ENCODE measurements around the gene WFS1. TPM values are rescaled to one million over a fixed set of nuclear protein-coding genes. Genes with fewer than 3 reads are reported as not detected.

Gene WFS1
- total RNA-seq, 4 donors from 2014 or later, result 95.7 to 137 (median 101) TPM

GRCh38 chr4:6253111-6253510, 16.5 kb upstream of the WFS1 start:
- Histone ChIP-seq H3K4me3 (no peak overlapping the region), H3K27me3 (peaks cover 30% of the 10 kb centered on the region), H3K27ac (no peak overlapping the region), H3K4me1 (no peaks in the 10 kb centered on the region), H3K36me3 (no peaks in the 10 kb centered on the region), H3K9me3 (no peaks in the 10 kb centered on the region)
- WGBS, 2 donors (ENCODE audit: low coverage in 1 of 2), result 83 to 100% methylated on average over 1 to 4 of the region's 6 CpGs
- TF ChIP-seq EP300 (IDR thresholded peaks at IDR 0.05) (no peak), POLR2AphosphoS5 (IDR thresholded peaks at IDR 0.05) (no peak), POLR2A (IDR thresholded peaks at IDR 0.05) (no peak), CTCF (IDR thresholded peaks at IDR 0.05) (no peak)
- no peak for ATAC-seq

- no peak overlapping the region for H3K27ac ChIP-seq
- no peaks in the 10 kb centered on the region for H3K9me3 ChIP-seq
- no peak overlapping the region for H3K4me3 ChIP-seq
- TF ChIP-seq EP300 (IDR thresholded peaks at IDR 0.05), result no peak
- no peaks in the 10 kb centered on the region for H3K36me3 ChIP-seq
- H3K27me3 ChIP-seq, result peaks cover 28% of the 10 kb centered on the region
- WGBS, 2 donors (ENCODE audit: low coverage in 1 of 2), result 89% methylated on average over 2 of the region's 14 CpGs; no CpG with 5 or more reads in 1 of the 2 donors
- no peaks in the 10 kb centered on the region for H3K4me1 ChIP-seq
- no peak for ATAC-seq
Measured at GRCh38 chr4:6253961-6254360, 15.7 kb upstream of the WFS1 start.

- TF ChIP-seq CTCF (IDR thresholded peaks at IDR 0.05) (no peak), POLR2A (IDR thresholded peaks at IDR 0.05) (no peak), EP300 (IDR thresholded peaks at IDR 0.05) (no peak), POLR2AphosphoS5 (IDR thresholded peaks at IDR 0.05) (no peak)
- Histone ChIP-seq H3K9me3 (no peaks in the 10 kb centered on the region), H3K4me3 (no peak overlapping the region), H3K27me3 (peaks cover 26% of the 10 kb centered on the region), H3K4me1 (no peaks in the 10 kb centered on the region), H3K27ac (no peak overlapping the region), H3K36me3 (no peaks in the 10 kb centered on the region)
- 80% methylated on average over 1 of the region's 9 CpGs; no CpG with 5 or more reads in 1 of the 2 donors for whole genome bisulfite sequencing, 2 donors (ENCODE audit: low coverage in 1 of 2)
- ATAC-seq, result no peak
Measured at GRCh38 chr4:6256141-6256540, 13.5 kb upstream of the WFS1 start.

GRCh38 chr4:6257247-6258025, 12.2 kb upstream of the WFS1 start:
- no peaks in the 10 kb centered on the region for H3K4me1 ChIP-seq

GRCh38 chr4:6258026-6258360, 11.7 kb upstream of the WFS1 start:
- no peak for ATAC-seq
- TF ChIP-seq POLR2AphosphoS5 (IDR thresholded peaks at IDR 0.05), result no peak
- no peak for TF ChIP-seq POLR2A (IDR thresholded peaks at IDR 0.05)
- no peak for TF ChIP-seq CTCF (IDR thresholded peaks at IDR 0.05)
- no peak for TF ChIP-seq EP300 (IDR thresholded peaks at IDR 0.05)

More at GRCh38 chr4:6257247-6258025, 12.2 kb upstream of the WFS1 start:
- peak; percentile 47 for ATAC-seq
- H3K27me3 ChIP-seq, result peaks cover 39% of the 10 kb centered on the region
- H3K27ac ChIP-seq, result no peak overlapping the region
- TF ChIP-seq POLR2A (IDR thresholded peaks at IDR 0.05), result no peak
- TF ChIP-seq POLR2AphosphoS5 (IDR thresholded peaks at IDR 0.05), result no peak
- TF ChIP-seq CTCF (IDR thresholded peaks at IDR 0.05), result no peak
- no peak for TF ChIP-seq EP300 (IDR thresholded peaks at IDR 0.05)
- no peak overlapping the region for H3K4me3 ChIP-seq
- 27 to 29% methylated on average over 10 to 14 of the region's 18 CpGs for WGBS, 2 donors (ENCODE audit: low coverage in 1 of 2)
- H3K9me3 ChIP-seq, result no peaks in the 10 kb centered on the region
- no peaks in the 10 kb centered on the region for H3K36me3 ChIP-seq

More at GRCh38 chr4:6258026-6258360, 11.7 kb upstream of the WFS1 start:
- H3K36me3 ChIP-seq, result no peaks in the 10 kb centered on the region
- H3K27ac ChIP-seq, result no peak overlapping the region
- no peak overlapping the region for H3K4me3 ChIP-seq
- H3K27me3 ChIP-seq, result peaks cover 41% of the 10 kb centered on the region
- WGBS, 2 donors (ENCODE audit: low coverage in 1 of 2), result 58 to 82% methylated on average over 3 to 4 of the region's 5 CpGs
- H3K4me1 ChIP-seq, result no peaks in the 10 kb centered on the region
- H3K9me3 ChIP-seq, result no peaks in the 10 kb centered on the region
